Activated CD8-positive, alpha-beta T cell treated with anti-CD3 and anti-CD28 coated beads for 36 hours (primary cell): ENCODE results near the gene FAM168A. TPM values are rescaled to one million over a fixed set of nuclear protein-coding genes. Genes with fewer than 3 reads are reported as not detected.

Source experiments
- ATAC-seq: fragments of 200-7000 bp; cut with Tn5 transposase; one replicate; pipeline ENCODE4 v1.10.0; 2021; ENCODE audit warnings: mild to moderate bottlenecking, moderate library complexity
- CTCF ChIA-PET: fragments of 350-600 bp; sonication (Branson Sonifier 250); formaldehyde crosslinking; loops from one replicate; lab custom pipeline; 2021; ENCODE audit warnings: antibody characterized with exemption; lab: Charles Lee
- POLR2A ChIA-PET: fragments of 350-600 bp; sonication (Branson Sonifier 250); formaldehyde crosslinking; loops from one replicate; lab custom pipeline; 2021; ENCODE audit warnings: antibody characterized with exemption; lab: Charles Lee
- DNase-seq: peaks from one replicate; pipeline ENCODE4 v3.0.0-alpha.2; 2020
- H3K27ac Mint-ChIP-seq: one replicate; pipeline ENCODE4 v1.8.0; 2021; ENCODE audit warnings: mild to moderate bottlenecking, mixed read lengths
- H3K27me3 Mint-ChIP-seq: one replicate; pipeline ENCODE4 v1.8.0; 2021; ENCODE audit warnings: mixed read lengths
- H3K36me3 Mint-ChIP-seq: one replicate; pipeline ENCODE4 v1.8.0; 2021; ENCODE audit warnings: low read depth, mixed read lengths
- H3K4me1 Mint-ChIP-seq: one replicate; pipeline ENCODE4 v1.8.0; 2021; ENCODE audit warnings: low read depth, mixed read lengths
- H3K4me3 Mint-ChIP-seq: one replicate; pipeline ENCODE4 v1.8.0; 2021; ENCODE audit warnings: mild to moderate bottlenecking, moderate library complexity, mixed read lengths
- H3K9me3 Mint-ChIP-seq: one replicate; pipeline ENCODE4 v1.8.0; 2021; ENCODE audit warnings: mixed read lengths
- intact Hi-C: fragments of 100-400 bp; cut with micrococcal nuclease; formaldehyde crosslinking; loops from one replicate; pipeline ENCODE4 v1.10.0; 2022
- total RNA-seq, 2 experiments: library from RNA; stranded (reverse); gene quantifications; one replicate each; pipeline ENCODE4 v1.2.3, GENCODE V29; 2021
- TF ChIP-seq, protein P1 (sequence below): fragments of 200-600 bp; IDR thresholded peaks from one replicate; pipeline ENCODE4 v1.8.0; 2022; ENCODE audit warnings: antibody characterized with exemption, mild to moderate bottlenecking

Gene FAM168A
- total RNA-seq, 2 experiments from 2014 or later: 13.0 to 14.2 TPM

DNA sequence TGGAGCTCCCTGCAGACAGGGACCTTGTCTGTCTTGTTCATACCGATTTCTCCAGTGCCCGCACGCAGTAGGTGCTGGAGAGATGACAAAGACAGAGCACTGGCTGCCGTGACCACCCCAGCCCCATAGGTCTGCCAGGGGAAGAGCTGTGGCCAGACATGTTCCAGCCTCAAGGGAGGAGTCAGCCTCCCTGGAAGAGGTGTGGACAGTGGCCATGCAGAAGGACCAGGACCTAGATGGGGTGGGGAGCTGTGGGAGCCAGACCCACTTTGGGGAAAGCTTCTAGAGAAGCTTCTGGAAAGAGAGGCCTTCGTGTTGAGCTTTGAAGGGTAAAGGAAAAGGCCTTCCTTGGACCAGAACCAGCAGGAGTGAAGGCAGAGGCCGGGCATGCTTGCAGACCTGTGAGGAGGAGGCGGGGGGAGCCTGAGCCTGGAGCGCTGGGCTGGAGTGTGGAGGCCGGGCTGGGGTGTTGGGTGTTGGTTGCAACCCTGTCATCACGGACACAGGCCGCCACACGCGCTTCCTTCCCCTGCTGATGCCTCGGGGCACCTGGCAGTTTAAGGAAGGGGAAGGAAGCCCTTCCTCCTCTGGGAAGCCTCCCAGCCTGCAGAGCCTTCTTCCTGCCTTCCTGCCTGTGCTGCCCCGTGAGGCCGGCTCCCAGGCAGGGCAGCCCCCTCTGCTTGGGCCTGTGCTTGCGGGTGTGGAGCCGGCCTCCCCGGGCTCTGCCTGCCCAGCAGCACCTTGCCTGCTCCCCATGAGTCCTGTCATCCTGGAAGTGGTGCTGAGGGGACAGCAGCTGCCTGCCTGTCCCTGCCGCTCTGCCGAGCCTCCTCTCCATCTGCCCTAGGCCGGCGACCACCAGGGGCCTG lies 209.4 kb downstream of the FAM168A start:
- TF ChIP-seq, protein P1, sequence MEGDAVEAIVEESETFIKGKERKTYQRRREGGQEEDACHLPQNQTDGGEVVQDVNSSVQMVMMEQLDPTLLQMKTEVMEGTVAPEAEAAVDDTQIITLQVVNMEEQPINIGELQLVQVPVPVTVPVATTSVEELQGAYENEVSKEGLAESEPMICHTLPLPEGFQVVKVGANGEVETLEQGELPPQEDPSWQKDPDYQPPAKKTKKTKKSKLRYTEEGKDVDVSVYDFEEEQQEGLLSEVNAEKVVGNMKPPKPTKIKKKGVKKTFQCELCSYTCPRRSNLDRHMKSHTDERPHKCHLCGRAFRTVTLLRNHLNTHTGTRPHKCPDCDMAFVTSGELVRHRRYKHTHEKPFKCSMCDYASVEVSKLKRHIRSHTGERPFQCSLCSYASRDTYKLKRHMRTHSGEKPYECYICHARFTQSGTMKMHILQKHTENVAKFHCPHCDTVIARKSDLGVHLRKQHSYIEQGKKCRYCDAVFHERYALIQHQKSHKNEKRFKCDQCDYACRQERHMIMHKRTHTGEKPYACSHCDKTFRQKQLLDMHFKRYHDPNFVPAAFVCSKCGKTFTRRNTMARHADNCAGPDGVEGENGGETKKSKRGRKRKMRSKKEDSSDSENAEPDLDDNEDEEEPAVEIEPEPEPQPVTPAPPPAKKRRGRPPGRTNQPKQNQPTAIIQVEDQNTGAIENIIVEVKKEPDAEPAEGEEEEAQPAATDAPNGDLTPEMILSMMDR: no peak
- peaks cover 43% of the 10 kb centered on the region for H3K4me1 Mint-ChIP-seq
- POLR2A ChIA-PET: interaction anchor here (1.3 to 2.2 kb wide), 3 partner anchors 9 to 11 kb away, joined by 3 to 6 read pairs (median 6); no protein-coding TSS in a partner anchor
- DNase-seq (no peak), ATAC-seq (no peak)
- CTCF ChIA-PET: interaction anchor here (0.9 to 4.0 kb wide), 3 partner anchors 9 to 272 kb away, joined by 3 to 18 read pairs (median 3); no protein-coding TSS in a partner anchor
- H3K9me3 Mint-ChIP-seq: no peaks in the 10 kb centered on the region
- H3K4me3 Mint-ChIP-seq: no peak overlapping the region
- intact Hi-C loops: no loop called here
- peak overlapping the region; percentile 34 for H3K27ac Mint-ChIP-seq
- H3K36me3 Mint-ChIP-seq: peaks cover 9% of the 10 kb centered on the region
- H3K27me3 Mint-ChIP-seq: no peaks in the 10 kb centered on the region

DNA sequence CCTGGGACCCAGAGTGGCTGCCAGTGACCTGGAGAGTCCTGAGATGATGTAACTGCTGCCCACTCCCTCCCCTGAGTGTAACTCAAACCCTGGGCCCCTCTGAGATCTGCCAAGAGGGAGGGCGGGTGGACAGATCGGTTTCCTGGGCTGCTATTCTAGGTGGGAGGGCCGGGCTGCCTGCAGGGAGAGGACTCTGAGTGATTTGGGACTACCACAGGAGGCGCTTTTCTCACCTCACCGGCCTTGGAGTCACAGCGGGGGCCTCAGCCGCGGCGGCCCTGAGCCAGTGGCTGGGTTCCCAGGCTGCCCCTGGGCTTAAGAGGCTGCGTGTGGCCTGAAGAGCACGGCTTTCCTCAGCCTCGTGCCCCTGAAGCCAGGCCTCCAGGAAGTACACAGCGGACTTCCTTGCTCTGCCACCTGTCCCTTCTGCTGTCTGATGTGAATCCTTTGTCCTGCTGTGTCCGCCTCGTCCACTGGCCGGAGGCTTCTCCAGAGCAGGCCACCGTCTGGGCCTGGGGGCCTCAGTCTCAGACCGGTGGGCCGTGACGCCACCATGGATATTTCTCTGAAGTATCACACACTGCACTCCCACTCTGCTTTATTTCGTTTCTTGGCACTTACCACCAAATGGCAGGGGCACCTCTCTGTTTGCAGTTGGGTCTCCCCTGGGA lies 210.2 kb downstream of the FAM168A start:
- no peak for DNase-seq
- ATAC-seq: no peak
- Mint-ChIP-seq H3K4me3 (no peak overlapping the region), H3K4me1 (peaks cover 47% of the 10 kb centered on the region), H3K27ac (peak overlapping the region; percentile 34), H3K36me3 (peaks cover 8% of the 10 kb centered on the region), H3K27me3 (no peaks in the 10 kb centered on the region), H3K9me3 (no peaks in the 10 kb centered on the region)
- TF ChIP-seq, protein P1: no peak
- CTCF ChIA-PET: interaction anchor here (0.9 to 4.0 kb wide), 3 partner anchors 9 to 36 kb away, joined by 3 to 18 read pairs (median 3); no protein-coding TSS in a partner anchor
- POLR2A ChIA-PET: interaction anchor here (1.3 to 2.2 kb wide), 2 partner anchors 8 to 11 kb away, joined by 3 to 6 read pairs; no protein-coding TSS in a partner anchor
- intact Hi-C loops: no loop called here

DNA sequence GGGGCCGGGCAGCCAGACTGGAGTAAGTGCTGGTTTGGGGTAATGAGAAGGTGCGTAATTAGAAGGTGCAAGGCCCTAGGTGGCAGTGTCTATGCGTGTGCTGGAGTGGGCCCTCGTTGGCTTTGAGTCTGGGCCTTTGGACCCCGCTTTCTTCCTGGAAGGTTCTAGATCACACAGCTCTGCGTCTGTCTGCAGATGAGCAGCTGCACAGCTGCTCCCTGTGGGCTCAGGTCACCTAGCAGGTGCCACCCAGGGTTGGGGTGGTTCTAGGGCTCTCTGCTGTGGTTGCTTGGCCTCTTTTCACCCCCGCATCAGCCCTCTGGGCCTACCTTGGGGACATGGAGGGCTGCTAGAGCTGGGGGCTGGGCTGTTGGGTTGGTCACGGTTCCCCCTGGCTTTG lies 211.4 kb downstream of the FAM168A start:
- ChIA-PET POLR2A (interaction anchor here (0.8 to 2.2 kb wide), 3 partner anchors 9 to 34 kb away, joined by 3 to 6 read pairs (median 3); no protein-coding TSS in a partner anchor), CTCF (interaction anchor here (1.3 to 4.0 kb wide), 2 partner anchors 13 to 35 kb away, joined by 3 to 18 read pairs; no protein-coding TSS in a partner anchor)
- Mint-ChIP-seq H3K27me3 (no peaks in the 10 kb centered on the region), H3K36me3 (peaks cover 3% of the 10 kb centered on the region), H3K4me1 (peaks cover 57% of the 10 kb centered on the region), H3K27ac (peak overlapping the region; percentile 72), H3K9me3 (no peaks in the 10 kb centered on the region), H3K4me3 (no peak overlapping the region)
- TF ChIP-seq, protein P1: no peak
- intact Hi-C loops: no loop called here
- ATAC-seq (no peak), DNase-seq (no peak)

DNA sequence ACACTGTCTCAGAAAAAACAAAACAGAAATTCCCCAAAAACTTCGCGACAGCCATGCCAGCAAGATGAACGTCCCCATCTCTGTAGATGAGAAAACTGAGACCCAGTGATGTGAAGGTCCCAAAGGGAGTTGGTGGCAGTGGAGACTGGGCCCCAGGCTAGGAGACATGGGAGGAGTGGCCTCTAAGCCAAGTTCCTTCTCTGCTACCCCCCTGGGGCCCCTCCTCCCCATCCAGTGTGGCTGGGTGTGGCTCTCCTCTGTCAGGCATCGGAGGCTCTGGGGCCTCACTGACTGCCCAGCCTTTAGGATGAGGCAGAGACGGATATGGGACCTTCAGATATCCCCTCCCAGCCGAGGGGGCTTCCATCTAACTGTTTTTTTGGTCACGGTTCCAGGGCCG lies 211.9 kb downstream of the FAM168A start:
- ChIA-PET CTCF (interaction anchor here (1.0 to 1.9 kb wide), 2 partner anchors 11 to 17 kb away, joined by 4 read pairs; no protein-coding TSS in a partner anchor), POLR2A (interaction anchor here (0.7 to 1.4 kb wide), 2 partner anchors 34 to 447 kb away, joined by 3 read pairs; no protein-coding TSS in a partner anchor)
- Mint-ChIP-seq H3K27ac (peak overlapping the region; percentile 72), H3K9me3 (no peaks in the 10 kb centered on the region), H3K36me3 (peaks cover 3% of the 10 kb centered on the region), H3K4me3 (no peak overlapping the region), H3K4me1 (peaks cover 57% of the 10 kb centered on the region), H3K27me3 (no peaks in the 10 kb centered on the region)
- intact Hi-C loops: no loop called here
- ATAC-seq: no peak
- DNase-seq: no peak
- TF ChIP-seq, protein P1: no peak
